Activated naive CD8-positive, alpha-beta T cell treated with anti-CD3 and anti-CD28 coated beads, Interleukin-2, amount 50 U/mL, for 16 hours (primary cell): ENCODE results near the gene NLGN2.

Source experiments
- DNase-seq: peaks from one replicate; pipeline ENCODE4 v3.0.0-alpha.2; 2020; ENCODE audit warnings: low read depth, low spot score

Gene NLGN2

GRCh38 chr17:7392696-7393612, 14.7 kb upstream of the NLGN2 start:
- no peak for DNase-seq

- DNase-seq = no peak
Observed at GRCh38 chr17:7393613-7394451, 13.8 kb upstream of the NLGN2 start.

- peak; percentile 67 for DNase-seq
Observed at GRCh38 chr17:7394452-7395191, 13.0 kb upstream of the NLGN2 start, which contains the start of gene PLSCR3. Gene PLSCR3 (minus strand): TSS chr17:7394525. CDS start chr17:7394110, 415 bp downstream.

DNA sequence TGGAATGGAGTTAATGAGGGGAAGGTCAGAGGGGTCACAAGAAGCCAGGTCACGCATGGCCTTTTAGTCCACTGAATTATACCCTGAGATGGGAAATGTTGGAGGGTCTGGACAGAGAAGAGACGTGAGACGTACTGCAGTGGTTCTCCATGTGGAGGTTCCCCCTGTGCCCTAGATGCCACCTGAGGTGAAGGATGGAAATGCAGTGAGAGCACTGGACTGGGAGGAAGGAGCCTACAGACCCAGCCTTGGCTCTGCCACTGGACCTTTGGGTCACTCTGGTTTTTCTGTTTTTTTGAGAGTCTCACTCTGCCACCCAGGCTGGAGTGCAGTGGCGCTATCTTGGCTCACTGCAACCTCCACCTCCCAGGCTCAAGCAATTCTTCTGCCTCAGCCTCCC, 11.5 kb upstream of the NLGN2 start:
- no peak for DNase-seq

DNA sequence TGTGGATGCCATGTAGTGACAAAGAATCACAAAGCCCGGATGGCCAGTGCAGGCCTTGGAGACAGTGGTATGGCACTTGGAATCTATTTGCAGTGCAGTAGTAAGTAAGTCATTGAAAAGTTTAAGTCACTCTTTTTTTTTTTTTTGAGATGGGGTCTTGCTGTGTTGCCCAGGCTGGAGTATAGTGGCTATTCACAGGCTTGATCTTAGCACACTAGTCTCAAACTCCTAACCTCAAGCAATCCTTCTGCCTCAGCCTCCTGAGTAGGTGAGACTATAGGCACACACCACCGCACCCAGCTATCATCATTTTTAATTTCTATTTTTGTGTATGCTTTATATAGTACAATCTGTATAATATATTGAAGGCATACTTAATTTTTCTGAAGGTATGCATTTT, 9.0 kb upstream of the NLGN2 start:
- DNase-seq = no peak

- DNase-seq = no peak
Observed at GRCh38 chr17:7403043-7403726, 4.5 kb upstream of the NLGN2 start.

DNA sequence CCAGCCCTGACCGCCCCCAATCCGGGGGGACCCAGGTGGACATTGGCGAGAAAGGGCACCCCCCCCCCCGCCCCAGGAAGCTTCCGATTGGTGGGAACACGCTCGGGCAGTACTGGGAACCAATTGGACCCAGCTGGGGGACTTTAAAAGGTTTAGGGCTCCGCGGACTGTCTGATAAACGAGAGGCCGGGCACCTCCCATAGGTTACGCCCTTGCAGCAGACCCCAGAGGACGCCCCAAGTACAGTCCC, 4.0 kb upstream of the NLGN2 start:
- DNase-seq = no peak

DNA sequence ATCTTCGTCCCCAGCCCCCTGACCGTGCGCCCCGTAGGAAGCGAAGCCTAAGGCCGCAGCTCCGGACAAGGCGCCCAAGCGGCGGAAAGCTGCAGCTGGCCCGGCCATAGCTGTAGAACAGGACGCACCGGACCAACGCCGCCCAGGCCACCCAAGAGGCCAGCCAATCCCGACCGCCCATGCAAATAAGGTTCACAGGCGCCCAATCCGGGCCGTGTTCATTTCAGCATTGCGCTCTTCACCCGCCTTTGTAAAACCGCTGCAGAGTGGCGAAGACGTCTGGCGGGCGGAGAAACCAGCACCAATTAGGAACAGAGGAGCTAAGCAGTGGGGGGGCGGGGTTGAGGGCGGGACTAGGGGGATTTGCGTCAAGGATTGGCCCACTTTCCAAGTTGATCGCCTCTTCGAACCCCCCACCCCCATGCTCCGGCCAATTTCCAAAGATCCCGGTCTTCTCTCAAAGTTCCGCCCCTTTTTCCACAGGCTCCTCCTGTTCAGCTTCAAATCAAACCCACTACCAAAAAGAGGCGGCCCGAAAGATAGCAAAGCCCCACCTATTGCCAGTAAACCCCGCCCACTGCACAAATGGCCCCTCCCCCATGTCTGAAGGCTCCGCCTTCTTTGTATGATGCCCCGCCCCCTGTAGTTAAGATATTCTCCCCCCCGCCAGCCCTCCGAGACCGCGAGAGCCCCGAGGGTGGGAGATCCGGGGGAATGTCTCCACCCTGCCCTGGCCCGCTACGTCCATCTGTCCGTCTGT, 3.5 kb upstream of the NLGN2 start, which contains the start of gene TMEM256:
Gene TMEM256, minus strand, starts transcription at position 121 of the 760 bp plus-strand sequence. Its CDS starts 13 bp downstream, at position 108.
- DNase-seq = peak; percentile 91

- peak; percentile 53 for DNase-seq
Observed at GRCh38 chr17:7404737-7405349, 2.8 kb upstream of the NLGN2 start.

DNA sequence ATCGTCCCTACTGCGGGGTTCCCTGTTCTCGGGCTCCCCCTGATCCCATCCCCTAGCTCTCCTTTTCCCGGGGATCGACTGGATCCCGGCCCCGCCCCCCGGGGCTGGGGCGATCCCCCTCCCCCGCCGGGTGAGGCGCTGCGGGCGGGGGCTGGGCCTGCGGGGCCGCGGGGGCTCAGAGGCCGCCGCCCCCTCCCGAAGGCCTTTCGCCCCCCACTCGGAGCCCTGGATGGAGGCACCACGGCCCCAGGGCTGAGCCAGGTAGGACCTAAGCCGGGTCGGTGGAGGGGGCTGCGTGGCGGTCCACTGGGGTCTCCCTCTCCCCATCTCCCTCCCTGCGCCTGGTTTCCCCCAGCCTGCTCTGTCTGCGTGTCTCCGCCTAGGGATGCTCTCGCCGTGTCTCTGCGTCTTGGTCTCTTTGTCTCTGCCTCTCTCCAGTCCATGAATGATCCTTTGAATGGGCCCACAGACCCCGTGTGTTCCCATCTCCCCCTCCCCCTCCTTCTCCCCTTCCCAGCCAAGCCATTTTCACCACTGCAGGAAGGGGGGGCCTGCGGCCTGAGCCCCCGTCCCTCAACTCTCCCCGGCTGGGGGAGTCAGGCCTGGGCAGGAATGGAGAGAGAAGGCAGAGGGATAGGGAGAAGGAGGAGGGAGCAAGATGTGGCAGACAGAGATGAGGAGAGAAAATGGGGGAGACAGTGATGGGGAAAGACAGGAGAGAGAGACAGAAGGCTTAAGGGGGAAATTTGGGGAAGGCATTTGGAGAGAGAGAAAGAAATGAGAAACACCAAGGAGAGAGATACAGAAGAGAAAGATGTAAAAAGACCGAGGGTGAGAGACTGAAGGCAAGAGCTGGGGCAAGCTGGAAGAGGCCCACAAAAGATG, 2.1 kb upstream of the NLGN2 start:
- no peak for DNase-seq

- DNase-seq = no peak
Observed at GRCh38 chr17:7406235-7406825, 1.3 kb upstream of the NLGN2 start.

DNA sequence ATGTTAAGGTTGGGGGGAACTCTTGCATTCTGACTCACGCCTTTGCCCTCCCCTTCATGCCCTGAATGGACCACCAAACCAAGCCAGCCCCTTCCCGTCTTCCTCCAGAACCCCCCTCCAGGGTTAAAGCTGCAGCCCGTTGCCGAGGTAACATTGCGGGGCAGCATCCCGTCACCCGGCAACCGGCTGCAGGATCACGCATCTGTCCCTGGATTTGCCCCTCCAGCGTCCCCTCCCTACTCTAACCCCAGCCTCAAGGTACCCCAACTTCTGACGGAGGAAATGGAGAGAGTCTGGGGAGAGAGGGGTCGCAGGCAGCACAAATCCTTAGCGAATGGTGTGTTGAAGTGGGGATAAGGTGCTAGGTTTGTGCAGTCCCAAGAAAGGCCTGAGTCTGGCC, 563 bp upstream of the NLGN2 start:
- no peak for DNase-seq

DNA sequence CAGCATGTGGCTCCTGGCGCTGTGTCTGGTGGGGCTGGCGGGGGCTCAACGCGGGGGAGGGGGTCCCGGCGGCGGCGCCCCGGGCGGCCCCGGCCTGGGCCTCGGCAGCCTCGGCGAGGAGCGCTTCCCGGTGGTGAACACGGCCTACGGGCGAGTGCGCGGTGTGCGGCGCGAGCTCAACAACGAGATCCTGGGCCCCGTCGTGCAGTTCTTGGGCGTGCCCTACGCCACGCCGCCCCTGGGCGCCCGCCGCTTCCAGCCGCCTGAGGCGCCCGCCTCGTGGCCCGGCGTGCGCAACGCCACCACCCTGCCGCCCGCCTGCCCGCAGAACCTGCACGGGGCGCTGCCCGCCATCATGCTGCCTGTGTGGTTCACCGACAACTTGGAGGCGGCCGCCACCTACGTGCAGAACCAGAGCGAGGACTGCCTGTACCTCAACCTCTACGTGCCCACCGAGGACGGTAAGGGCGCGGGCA, 645 bp downstream of the NLGN2 start:
- no peak for DNase-seq

- no peak for DNase-seq
Observed at GRCh38 chr17:7408863-7409262, 1.2 kb downstream of the NLGN2 start.

DNA sequence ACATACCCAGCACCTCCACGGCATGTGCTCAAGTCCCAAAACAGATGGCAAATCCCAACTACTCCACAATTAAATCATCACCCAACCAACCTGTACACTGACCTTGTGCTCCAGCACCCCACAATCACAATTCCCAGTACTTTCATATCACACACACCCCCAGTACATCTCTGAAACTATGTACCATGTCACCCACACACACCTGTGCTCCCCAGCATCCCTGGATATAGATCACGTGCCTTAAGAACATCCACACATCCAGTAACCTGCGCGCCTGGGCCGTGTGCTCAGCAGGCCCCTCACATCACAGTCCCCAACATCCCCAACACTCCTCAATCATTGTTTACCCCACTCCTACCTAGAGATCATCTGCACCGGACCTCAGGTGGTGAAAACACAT, 2.1 kb downstream of the NLGN2 start:
- no peak for DNase-seq

GRCh38 chr17:7410634-7411426, 3.2 kb downstream of the NLGN2 start:
- DNase-seq = no peak

DNA sequence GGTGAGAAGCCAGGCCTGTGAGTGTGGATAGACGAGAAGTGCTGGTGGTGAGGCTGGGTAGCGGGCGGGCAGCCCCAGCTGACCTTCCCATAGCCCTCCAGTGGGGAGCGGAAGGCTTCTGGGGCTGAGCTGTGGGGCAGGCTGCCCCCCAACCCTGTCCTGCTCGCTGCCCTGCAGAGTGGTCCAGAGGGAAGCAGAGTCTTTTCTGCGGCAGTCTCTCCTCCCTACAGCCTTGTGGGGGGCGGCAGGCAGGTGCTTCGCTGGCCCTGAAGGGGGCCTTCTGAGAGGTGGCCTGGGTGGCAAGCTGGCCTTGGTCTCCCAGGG, 3.7 kb downstream of the NLGN2 start:
- DNase-seq = no peak
